Pancreas (tissue), 10 donors: Measurements from ENCODE around the gene IGSF21. TPM values are rescaled to one million over a fixed set of nuclear protein-coding genes. Genes with fewer than 3 reads are reported as not detected.

ENCODE experiments used
- ATAC-seq, 4 donors: fragments of 200-7000 bp; cut with Tn5 transposase; one replicate each; pipeline versions ENCODE4 v1.8.0 to v1.9.1; 2020; ENCODE audit warnings: mild to moderate bottlenecking in 4 of 4, moderate library complexity in 4 of 4
- DNase-seq, 6 donors: peaks; one replicate each; pipeline ENCODE4 v3.0.0-alpha.2; 2020
- FAIRE-seq: peaks from 2 replicates; lab custom pipeline; 2012; peaks lifted over from hg19 to GRCh38; lab: Jason Lieb, UNC
- H3K27ac ChIP-seq, 4 donors: fragments of 200-600 bp; sonication (generic); 1 replicate in 3 of 4; 2 replicates in 1 of 4; pipeline versions ENCODE4 v1.5.0 to v1.8.0; 2020
- H3K27me3 ChIP-seq, 4 donors: fragments of 200-600 bp; one replicate each; pipeline ENCODE4 v1.8.0; 2021
- H3K36me3 ChIP-seq, 3 donors: fragments of 200-600 bp; sonication (generic) in 1 of 3; one replicate each; pipeline versions ENCODE4 v1.5.0 to v1.8.0; 2020 to 2021
- H3K4me1 ChIP-seq, 3 donors: fragments of 200-600 bp; one replicate each; pipeline ENCODE4 v1.8.0; 2021
- H3K4me3 ChIP-seq, 4 donors: fragments of 200-600 bp; sonication (generic) in 2 of 4; one replicate each; pipeline versions ENCODE4 v1.5.0 to v1.8.0; 2020 to 2021
- H3K9me3 ChIP-seq, 4 donors: fragments of 200-600 bp; one replicate each; pipeline ENCODE4 v1.8.0; 2021
- WGBS, 2 donors: extraction: QIAGEN DNeasy Blood & Tissue Kit; methylation state at CpG; one replicate each; pipeline ENCODE4 v1.1.7; 2013; 5-methylcytosine and 5-hydroxymethylcytosine counted together
- intact Hi-C, 3 donors: fragments of 100-400 bp; cut with DNase I; formaldehyde crosslinking; loops; one replicate each; pipeline versions ENCODE4 v1.11.1 to v1.14.2; 2022
- polyA plus RNA-seq, 2 donors: library from polyadenylated mRNA; stranded (reverse); fragments of 200-250 nt; gene quantifications; one replicate each; pipeline ENCODE4 v1.2.3, GENCODE V29; 2013
- total RNA-seq, 6 donors: library from RNA; stranded (reverse); fragmentation: NEBNext Ultra II Directional in 4 of 6; extraction: Animal tissue kit (Norgen Biotek cat#: 25700) in 4 of 6; gene quantifications; one replicate each; pipeline versions ENCODE4 v1.2.1 to v1.2.4, GENCODE V29; 2021 to 2023
- TF ChIP-seq, protein P1 (sequence below), 4 donors: fragments of 200-600 bp; sonication (generic) in 3 of 4; IDR thresholded peaks; one replicate each; pipeline versions ENCODE4 v1.5.0 to v1.8.0; 2021; ENCODE audit warnings: antibody characterized with exemption in 4 of 4
- donor health status: healthy with polysubstance abuse.
- donor health status: DM: no; HTN: no; CAD: no; lungs with moderate emphysema.
- donor health status: DM: no; HTN: no; CAD: no.
- donor health status: control.
- donor health status: control.
- donor health status: Bipolar disorder and iron deficiency.
- donor health status: DM: yes; HTN: yes; CAD: no.
- donor health status: DM: no; HTN: no; CAD: no.
- donor health status: DM: no; HTN: no; CAD: no.
- donor health status: DM: yes; HTN: yes; CAD: no.

IGSF21 gene
- total and polyA plus RNA-seq, 8 donors = 0.28 to 1.3 (median 0.92) TPM; not detected in 1

DNA sequence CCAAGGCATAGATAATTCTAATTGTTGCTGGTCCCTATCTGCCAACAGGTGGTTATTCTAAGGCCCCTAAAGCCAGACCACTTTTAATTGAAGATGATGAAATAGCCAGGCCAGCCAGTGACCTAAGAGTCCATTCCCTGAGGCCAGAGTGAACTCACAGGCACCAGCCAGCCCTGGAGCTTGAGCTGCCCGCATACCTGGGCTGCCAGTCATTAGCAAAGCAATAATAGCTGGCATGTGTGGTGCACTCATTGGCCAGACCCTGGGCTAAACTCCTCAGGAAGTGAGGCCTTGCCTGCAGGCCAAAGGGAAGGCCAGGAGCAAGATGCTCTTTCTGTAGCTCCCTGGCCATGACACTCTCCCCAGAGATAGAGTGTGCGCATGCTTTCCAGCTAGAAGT is 192.8 kb downstream of the IGSF21 start:
- FAIRE-seq (no peak), DNase-seq (no peak), ATAC-seq (no peak)
- no peak overlapping the region for H3K4me3 ChIP-seq
- no peaks in the 10 kb centered on the region for H3K27me3 ChIP-seq
- H3K36me3 ChIP-seq = no peaks in the 10 kb centered on the region
- no peaks in the 10 kb centered on the region for H3K9me3 ChIP-seq
- H3K27ac ChIP-seq = no peak overlapping the region
- intact Hi-C loops = loop anchor here in 1 of 3 donors (10.0 kb wide), 1 partner anchor 274 kb away; no protein-coding TSS in a partner anchor
- H3K4me1 ChIP-seq = no peaks in the 10 kb centered on the region
- WGBS, 2 donors = 70 to 80% methylated on average over 2 of the region's 2 CpGs
- TF ChIP-seq, protein P1, sequence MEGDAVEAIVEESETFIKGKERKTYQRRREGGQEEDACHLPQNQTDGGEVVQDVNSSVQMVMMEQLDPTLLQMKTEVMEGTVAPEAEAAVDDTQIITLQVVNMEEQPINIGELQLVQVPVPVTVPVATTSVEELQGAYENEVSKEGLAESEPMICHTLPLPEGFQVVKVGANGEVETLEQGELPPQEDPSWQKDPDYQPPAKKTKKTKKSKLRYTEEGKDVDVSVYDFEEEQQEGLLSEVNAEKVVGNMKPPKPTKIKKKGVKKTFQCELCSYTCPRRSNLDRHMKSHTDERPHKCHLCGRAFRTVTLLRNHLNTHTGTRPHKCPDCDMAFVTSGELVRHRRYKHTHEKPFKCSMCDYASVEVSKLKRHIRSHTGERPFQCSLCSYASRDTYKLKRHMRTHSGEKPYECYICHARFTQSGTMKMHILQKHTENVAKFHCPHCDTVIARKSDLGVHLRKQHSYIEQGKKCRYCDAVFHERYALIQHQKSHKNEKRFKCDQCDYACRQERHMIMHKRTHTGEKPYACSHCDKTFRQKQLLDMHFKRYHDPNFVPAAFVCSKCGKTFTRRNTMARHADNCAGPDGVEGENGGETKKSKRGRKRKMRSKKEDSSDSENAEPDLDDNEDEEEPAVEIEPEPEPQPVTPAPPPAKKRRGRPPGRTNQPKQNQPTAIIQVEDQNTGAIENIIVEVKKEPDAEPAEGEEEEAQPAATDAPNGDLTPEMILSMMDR (IDR thresholded peaks at IDR 0.05) = no peak

DNA sequence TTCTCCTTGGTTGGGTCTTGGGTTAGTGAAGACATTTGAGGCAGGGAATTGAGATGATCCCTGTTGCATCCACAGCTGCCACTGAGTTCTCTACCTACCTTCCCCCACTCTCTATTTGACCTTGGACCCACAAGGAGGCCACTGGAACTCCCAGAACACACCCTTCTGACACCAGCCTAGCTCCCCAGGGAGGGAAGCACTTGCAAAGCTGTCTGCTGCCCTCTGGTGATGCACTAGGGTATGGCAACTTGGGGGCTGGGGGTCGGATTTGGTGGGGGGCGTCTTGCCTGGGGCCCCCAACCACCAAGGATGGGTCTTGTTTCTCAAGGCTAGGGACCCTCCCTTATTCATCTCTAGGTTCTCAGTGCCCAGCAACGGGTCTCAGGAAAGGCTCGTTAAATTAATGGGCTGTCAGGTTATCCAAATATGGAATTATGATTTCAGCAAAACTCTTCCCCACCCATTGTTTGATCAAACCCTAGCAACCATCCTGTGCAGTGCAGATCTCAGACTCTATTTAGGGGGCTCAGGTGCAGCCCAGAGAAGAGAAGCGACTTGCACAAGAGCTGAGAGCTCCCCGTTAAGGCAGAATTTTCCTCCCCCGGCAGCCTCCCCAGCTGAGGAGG is 195.3 kb downstream of the IGSF21 start:
- Histone ChIP-seq H3K36me3 (no peaks in the 10 kb centered on the region), H3K27me3 (no peaks in the 10 kb centered on the region), H3K4me1 (no peaks in the 10 kb centered on the region), H3K4me3 (no peak overlapping the region), H3K9me3 (no peaks in the 10 kb centered on the region), H3K27ac (no peak overlapping the region)
- FAIRE-seq (no peak), DNase-seq (no peak), ATAC-seq (no peak)
- TF ChIP-seq, protein P1 (IDR thresholded peaks at IDR 0.05) = peak in 1 of 4 donors; percentile 7
- 43% methylated on average over 7 of the region's 7 CpGs for WGBS, 2 donors
- intact Hi-C loops = loop anchor here in 1 of 3 donors (10.0 kb wide), 1 partner anchor 272 kb away; no protein-coding TSS in a partner anchor

DNA sequence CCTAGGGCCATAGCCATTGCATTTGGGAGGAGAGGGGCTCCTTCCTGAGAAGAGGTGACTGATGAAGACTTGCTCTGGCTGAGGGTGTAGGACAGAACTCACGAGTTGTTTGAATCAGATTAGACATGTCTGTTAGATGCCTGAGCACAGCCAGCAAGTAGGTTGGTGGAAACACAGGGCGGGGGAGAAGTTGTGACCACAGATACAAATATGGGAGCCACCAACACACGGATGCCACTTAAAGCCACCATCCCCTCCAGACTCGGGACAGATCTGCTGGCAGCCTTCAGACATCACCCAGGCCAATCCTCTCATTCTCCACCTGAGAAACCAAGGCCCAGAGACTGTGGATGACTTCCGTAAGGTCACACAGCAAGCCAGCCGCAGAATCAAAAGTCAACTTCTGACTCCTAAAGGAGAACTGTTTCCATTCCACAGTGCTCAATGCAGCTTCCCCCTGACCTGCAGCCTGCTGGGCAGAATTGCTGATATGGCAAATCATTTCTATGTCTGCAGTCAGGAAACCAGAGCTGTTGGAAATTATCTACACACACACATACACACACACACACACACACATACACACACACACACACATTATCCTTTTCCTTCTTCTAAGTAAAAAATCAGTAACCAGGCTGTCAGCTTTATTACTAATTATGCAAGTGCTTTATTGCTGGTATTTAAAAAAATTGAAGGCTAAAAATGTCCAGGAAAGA is 196.7 kb downstream of the IGSF21 start:
- ATAC-seq = no peak
- H3K4me3 ChIP-seq = no peak overlapping the region
- intact Hi-C loops = loop anchor here in 1 of 3 donors (10.0 kb wide), 1 partner anchor 270 kb away; no protein-coding TSS in a partner anchor
- no peak for DNase-seq
- H3K27ac ChIP-seq = no peak overlapping the region
- no peaks in the 10 kb centered on the region for H3K27me3 ChIP-seq
- FAIRE-seq = no peak
- H3K4me1 ChIP-seq = no peaks in the 10 kb centered on the region
- H3K36me3 ChIP-seq = no peaks in the 10 kb centered on the region
- TF ChIP-seq, protein P1 (IDR thresholded peaks at IDR 0.05) = no peak
- no peaks in the 10 kb centered on the region for H3K9me3 ChIP-seq
- WGBS, 2 donors = 57 to 68% methylated on average over 6 of the region's 6 CpGs

DNA sequence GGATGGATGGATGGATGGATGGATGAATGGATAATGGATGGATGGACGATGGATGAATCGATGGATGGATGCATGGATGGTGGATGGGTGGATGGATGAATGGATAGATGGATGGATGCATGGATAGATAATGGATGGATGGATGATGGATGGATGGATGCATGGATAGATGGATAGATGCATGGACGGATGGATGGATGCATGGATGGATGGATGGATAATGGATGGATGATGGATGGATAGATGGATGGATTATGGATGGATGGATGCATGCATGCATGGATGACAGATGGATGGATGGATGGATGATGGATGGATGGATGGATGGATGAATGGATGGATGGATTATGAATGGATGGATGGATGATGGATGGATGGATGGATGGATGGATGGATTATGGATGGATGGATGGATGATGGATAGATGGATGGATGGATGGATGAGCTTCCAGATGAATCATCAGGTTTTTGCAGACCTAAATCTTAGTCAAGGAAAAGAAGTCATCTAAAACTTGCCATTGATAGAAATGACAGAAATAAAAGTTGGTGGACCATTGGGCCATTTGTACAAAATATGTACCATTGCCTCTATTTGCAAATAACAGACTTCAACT is 197.7 kb downstream of the IGSF21 start:
- ATAC-seq (no peak), DNase-seq (no peak), FAIRE-seq (no peak)
- no peak overlapping the region for H3K4me3 ChIP-seq
- H3K4me1 ChIP-seq = no peaks in the 10 kb centered on the region
- 57 to 72% methylated on average over 3 of the region's 3 CpGs for WGBS, 2 donors
- TF ChIP-seq, protein P1 (IDR thresholded peaks at IDR 0.05) = no peak
- no peaks in the 10 kb centered on the region for H3K27me3 ChIP-seq
- no peaks in the 10 kb centered on the region for H3K36me3 ChIP-seq
- no peak overlapping the region for H3K27ac ChIP-seq
- intact Hi-C loops = loop anchor here in 1 of 3 donors (10.0 kb wide), 1 partner anchor 270 kb away; no protein-coding TSS in a partner anchor
- no peaks in the 10 kb centered on the region for H3K9me3 ChIP-seq
